Retinal pigment epithelial cell (primary cell): ENCODE results near the gene ESM1.
"Not testable (repeated sequence)": the region's sequence is repeated elsewhere in the genome, so short reads cannot be mapped to it uniquely, and the experiment has no call there.

Experiments used
- DNase-seq: peaks from one replicate; pipeline ENCODE4 v3.0.0-alpha.2; 2010; ENCODE audit warnings: low read depth
- H3K4me3 ChIP-seq: 2 replicates; pipeline ENCODE4 v1.5.1; 2011; ENCODE audit warnings: mild to moderate bottlenecking, low read length, control low read depth, moderate library complexity
- CTCF ChIP-seq: conservative IDR thresholded peaks from 2 replicates; pipeline ENCODE4 v1.5.1; 2011; ENCODE audit warnings: low read depth, low read length, control low read depth, inconsistent platforms

The ESM1 gene

GRCh38 chr5:55022450-55022849, 37.1 kb upstream of the ESM1 start:
- no peak overlapping the region for H3K4me3 ChIP-seq
- no peak for DNase-seq
- no peak for TF ChIP-seq CTCF

GRCh38 chr5:55021821-55022220, 36.4 kb upstream of the ESM1 start:
- no peak for DNase-seq
- no peak for TF ChIP-seq CTCF
- no peak overlapping the region for H3K4me3 ChIP-seq

- no peak for DNase-seq
- no peak for TF ChIP-seq CTCF
- H3K4me3 ChIP-seq, result no peak overlapping the region
Observed at GRCh38 chr5:55021410-55021809, 36.0 kb upstream of the ESM1 start.

GRCh38 chr5:55010149-55010548, 24.8 kb upstream of the ESM1 start:
- not testable (repeated sequence) for H3K4me3 ChIP-seq, DNase-seq

- no peak for TF ChIP-seq CTCF
- H3K4me3 ChIP-seq, result no peak overlapping the region
- DNase-seq, result no peak
Observed at GRCh38 chr5:55004729-55005128, 19.3 kb upstream of the ESM1 start.

- TF ChIP-seq CTCF, result no peak
- H3K4me3 ChIP-seq, result no peak overlapping the region
- no peak for DNase-seq
Observed at GRCh38 chr5:55003432-55004065, 18.2 kb upstream of the ESM1 start.

- DNase-seq, H3K4me3 ChIP-seq: not testable (repeated sequence)
Observed at GRCh38 chr5:55002166-55002565, 16.8 kb upstream of the ESM1 start.

GRCh38 chr5:54997081-54997480, 11.7 kb upstream of the ESM1 start:
- DNase-seq, result no peak
- H3K4me3 ChIP-seq, result no peak overlapping the region
- TF ChIP-seq CTCF, result no peak
